DOHH2 (cell line): Measurements from ENCODE around the gene LRMDA.

Experiments
- EZH2phosphoT487 ChIP-seq: fragments of 200-600 bp; sonication (generic); IDR thresholded peaks from 2 replicates; pipeline ENCODE4 v1.6.1; 2017; ENCODE audit warnings: borderline replicate concordance, mild to moderate bottlenecking, antibody characterized with exemption, low read length, moderate library complexity, mixed read lengths
- TF ChIP-seq, protein P1 (sequence below): fragments of 200-600 bp; sonication (generic); IDR thresholded peaks from one replicate; pipeline ENCODE4 v1.5.1; 2014; ENCODE audit warnings: antibody characterized with exemption, mild to moderate bottlenecking, low read depth, low read length; ENCODE audit not compliant: poor library complexity, severe bottlenecking

DNA sequence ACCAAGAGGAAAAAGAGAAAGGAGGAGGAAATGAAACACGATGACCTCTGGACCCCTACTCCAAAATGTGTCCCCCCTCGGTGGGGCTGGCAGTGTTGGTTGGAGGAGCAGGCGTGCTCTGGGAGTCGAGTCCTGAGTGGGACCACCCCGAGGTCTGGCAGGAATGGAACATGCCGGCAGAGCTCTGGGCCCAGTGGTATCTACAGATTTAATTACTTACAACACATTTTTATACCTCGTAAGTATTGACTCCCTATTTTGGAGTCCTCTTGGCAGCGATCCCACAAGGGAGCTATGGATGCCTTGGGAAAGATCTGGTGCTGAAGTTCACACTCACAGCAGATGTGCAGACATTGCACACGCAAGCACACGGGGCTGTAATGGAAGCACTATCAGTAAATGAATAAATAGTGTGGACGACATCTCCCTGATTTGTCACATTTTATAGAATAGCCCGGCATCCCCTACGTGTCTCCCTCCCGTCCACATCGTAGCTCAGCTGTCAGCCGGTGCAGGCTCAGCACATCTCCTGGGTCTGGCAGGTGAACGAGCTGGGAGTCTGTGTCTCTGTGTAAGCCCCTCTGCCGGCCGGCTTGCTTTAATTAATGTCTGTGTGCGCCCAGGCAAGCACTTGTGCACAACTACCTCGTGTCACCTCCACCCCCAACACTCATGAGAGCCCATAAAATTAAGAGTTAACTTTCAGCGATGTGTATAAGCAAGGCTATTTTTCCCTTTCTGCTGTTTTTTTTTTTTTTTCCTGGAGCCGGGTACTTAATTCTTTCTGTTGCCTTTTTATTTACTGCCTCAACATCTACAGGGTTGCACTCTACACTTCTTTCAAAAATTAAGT, 603.2 kb downstream of the LRMDA start:
- TF ChIP-seq, protein P1, sequence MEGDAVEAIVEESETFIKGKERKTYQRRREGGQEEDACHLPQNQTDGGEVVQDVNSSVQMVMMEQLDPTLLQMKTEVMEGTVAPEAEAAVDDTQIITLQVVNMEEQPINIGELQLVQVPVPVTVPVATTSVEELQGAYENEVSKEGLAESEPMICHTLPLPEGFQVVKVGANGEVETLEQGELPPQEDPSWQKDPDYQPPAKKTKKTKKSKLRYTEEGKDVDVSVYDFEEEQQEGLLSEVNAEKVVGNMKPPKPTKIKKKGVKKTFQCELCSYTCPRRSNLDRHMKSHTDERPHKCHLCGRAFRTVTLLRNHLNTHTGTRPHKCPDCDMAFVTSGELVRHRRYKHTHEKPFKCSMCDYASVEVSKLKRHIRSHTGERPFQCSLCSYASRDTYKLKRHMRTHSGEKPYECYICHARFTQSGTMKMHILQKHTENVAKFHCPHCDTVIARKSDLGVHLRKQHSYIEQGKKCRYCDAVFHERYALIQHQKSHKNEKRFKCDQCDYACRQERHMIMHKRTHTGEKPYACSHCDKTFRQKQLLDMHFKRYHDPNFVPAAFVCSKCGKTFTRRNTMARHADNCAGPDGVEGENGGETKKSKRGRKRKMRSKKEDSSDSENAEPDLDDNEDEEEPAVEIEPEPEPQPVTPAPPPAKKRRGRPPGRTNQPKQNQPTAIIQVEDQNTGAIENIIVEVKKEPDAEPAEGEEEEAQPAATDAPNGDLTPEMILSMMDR = no peak
- TF ChIP-seq EZH2phosphoT487 = no peak
